SIG-M5 treated with dmso at 0.1 percent for 504 hours (cell line): ENCODE data around the gene CAMTA1.
"Not testable (repeated sequence)": the region's sequence is repeated elsewhere in the genome, so short reads cannot be mapped to it uniquely, and the experiment has no call there.

ENCODE experiments used
- DNase-seq: peaks from one replicate; lab custom pipeline; 2025; ENCODE audit not compliant: unreplicated experiment; lab: John Stamatoyannopoulos, UW

CAMTA1 gene

GRCh38 chr1:6904476-6905170 is 119.4 kb downstream of the CAMTA1 start:
- no peak for DNase-seq

- no peak for DNase-seq
Measured at GRCh38 chr1:6905331-6905730, 120.1 kb downstream of the CAMTA1 start.

GRCh38 chr1:6905790-6906189 is 120.5 kb downstream of the CAMTA1 start:
- no peak for DNase-seq

- no peak for DNase-seq
Measured at GRCh38 chr1:6906783-6907182, 121.5 kb downstream of the CAMTA1 start.

GRCh38 chr1:6907201-6907600 is 121.9 kb downstream of the CAMTA1 start:
- no peak for DNase-seq

- no peak for DNase-seq
Measured at GRCh38 chr1:6907676-6908434, 122.6 kb downstream of the CAMTA1 start.

- no peak for DNase-seq
Measured at GRCh38 chr1:6909401-6909800, 124.1 kb downstream of the CAMTA1 start.

- DNase-seq, result no peak
Measured at GRCh38 chr1:6909857-6910256, 124.6 kb downstream of the CAMTA1 start.

- DNase-seq, result no peak
Measured at GRCh38 chr1:6911021-6911941, 126.0 kb downstream of the CAMTA1 start.

- no peak for DNase-seq
Measured at GRCh38 chr1:6911974-6912373, 126.7 kb downstream of the CAMTA1 start.

GRCh38 chr1:6912518-6912917 is 127.3 kb downstream of the CAMTA1 start:
- DNase-seq, result no peak

- DNase-seq, result no peak
Measured at GRCh38 chr1:6913086-6913485, 127.8 kb downstream of the CAMTA1 start.

- DNase-seq, result no peak
Measured at GRCh38 chr1:6914706-6915105, 129.5 kb downstream of the CAMTA1 start.

- DNase-seq, result no peak
Measured at GRCh38 chr1:6915999-6916565, 130.8 kb downstream of the CAMTA1 start.

- DNase-seq, result no peak
Measured at GRCh38 chr1:6917067-6917466, 131.8 kb downstream of the CAMTA1 start.

- DNase-seq, result no peak
Measured at GRCh38 chr1:6918186-6918924, 133.1 kb downstream of the CAMTA1 start.

GRCh38 chr1:6918925-6919511 is 133.8 kb downstream of the CAMTA1 start:
- DNase-seq, result no peak

GRCh38 chr1:6921506-6921905 is 136.3 kb downstream of the CAMTA1 start:
- DNase-seq, result not testable (repeated sequence)

GRCh38 chr1:6922096-6922931 is 137.1 kb downstream of the CAMTA1 start:
- DNase-seq, result no peak
